ENCODE measurements around the gene PLD5.
"Not testable (repeated sequence)": the region's sequence is repeated elsewhere in the genome, so short reads cannot be mapped to it uniquely, and the experiment has no call there.

Gene PLD5

DNA sequence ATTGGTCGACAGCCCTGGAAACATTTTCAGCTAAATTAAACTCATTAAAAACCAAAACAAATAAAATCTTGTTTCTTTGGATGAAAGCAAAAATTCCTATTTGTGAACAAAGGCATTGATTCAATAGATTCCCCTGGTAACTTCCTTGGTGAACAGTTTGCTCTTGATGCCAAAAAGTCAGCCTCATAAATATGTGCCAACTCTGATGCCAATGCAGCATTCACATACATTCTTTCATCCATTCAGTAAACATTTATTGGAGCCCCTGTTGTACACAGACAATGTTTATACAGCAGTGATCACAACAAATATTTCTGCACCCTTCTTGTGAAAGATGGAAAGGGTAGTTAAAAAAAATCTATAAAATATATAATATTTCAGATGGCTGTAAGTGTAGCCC lies 107.8 kb downstream of the PLD5 start:
- no peak for DNase-seq

GRCh38 chr1:242412921-242413320 lies 111.6 kb downstream of the PLD5 start:
- no peak for DNase-seq

DNA sequence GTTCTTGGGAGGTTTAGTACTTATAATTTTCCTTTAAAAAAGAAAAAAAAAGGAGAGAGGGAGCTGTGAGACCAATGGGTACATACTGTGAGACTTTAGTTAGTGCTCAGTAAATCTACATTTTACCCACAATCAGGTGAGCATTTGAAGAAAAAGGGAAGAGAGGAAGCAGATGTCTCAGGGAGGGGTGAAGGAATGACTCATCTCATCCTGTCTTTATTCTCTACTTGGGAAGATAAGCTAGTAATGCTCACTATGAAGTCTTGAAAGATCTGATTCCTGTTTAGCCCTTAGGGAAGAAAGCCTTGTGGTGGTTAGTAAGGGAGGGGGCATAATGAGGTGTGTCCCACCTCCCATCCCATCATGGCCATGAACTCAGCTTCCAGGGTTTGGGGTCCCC lies 112.6 kb downstream of the PLD5 start:
- no peak for DNase-seq

DNA sequence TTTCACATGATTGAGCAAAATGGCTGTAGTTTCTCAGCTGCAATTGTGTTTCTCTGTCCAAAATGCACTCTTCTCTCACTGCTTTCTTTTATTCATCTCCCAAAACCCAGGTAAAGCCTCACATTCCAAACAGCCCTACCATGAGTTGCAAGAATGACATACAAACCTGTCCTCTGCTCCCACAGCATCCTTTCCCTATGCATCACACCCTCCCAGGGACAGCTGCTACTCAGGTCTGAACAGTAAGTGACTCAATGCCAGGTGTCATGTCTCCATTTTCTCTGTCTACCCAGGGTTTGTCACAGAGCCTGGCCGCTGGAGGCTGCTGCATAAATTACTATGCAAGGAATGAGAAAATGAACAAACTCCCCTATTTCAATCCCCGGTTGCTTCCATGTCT lies 118.5 kb downstream of the PLD5 start:
- no peak for DNase-seq

DNA sequence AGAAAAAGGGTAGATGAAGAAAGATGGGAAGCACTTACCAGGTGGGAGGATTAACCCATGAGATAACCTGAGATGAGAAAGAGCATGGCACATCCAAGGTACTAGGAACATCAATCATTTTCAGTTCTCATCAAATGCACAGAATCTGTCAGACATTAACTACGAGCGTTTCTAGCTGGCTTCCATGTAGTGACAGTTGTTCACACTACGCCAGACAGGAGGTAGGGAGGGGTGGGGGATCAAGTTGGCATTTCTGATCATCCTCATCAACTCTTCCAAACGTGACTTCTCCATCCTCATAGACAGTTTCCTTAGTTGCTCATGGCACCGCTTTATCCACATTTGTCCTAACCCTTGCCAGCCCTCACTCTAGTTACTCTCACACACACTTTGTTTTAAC lies 120.2 kb downstream of the PLD5 start:
- DNase-seq: no peak

GRCh38 chr1:242402956-242403355 lies 121.5 kb downstream of the PLD5 start:
- DNase-seq: no peak

DNA sequence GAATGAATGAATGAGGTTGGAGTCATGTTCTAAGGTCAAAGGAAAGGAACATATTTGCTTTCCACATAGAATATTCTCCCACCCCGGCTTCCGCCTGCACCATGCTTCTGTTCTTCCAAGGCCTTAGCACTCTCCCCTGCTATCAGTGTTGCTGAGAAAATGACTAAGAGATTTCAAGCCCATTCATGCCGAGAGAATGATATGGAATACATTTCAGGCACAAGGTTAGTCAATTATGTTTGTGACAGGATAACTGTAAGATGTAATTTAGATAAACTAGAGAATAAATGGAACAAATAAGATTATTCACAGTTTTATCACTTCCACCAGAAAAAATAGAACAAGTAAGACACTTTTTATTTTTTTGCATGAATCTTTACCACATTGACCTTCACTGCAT lies 122.6 kb downstream of the PLD5 start:
- no peak for DNase-seq

GRCh38 chr1:242398351-242398750 lies 126.1 kb downstream of the PLD5 start:
- no peak for DNase-seq

DNA sequence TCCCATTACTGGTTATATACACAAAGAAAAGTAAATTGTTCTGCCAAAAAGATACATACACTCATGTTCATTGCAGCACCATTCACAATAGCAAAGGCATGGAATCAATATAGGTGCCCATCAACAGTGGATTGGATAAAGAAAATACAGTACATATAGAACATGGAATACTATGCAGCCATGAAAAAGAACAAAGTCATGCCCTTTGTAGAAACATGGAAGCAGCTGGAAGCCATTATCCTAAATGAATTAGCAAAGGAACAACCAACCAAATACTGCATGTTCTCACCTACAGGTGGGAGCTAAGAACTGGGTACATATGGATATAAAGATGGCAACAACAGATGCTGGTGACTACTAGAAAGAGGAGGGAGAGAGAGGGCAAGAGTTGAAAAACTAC lies 132.6 kb downstream of the PLD5 start:
- no peak for DNase-seq

GRCh38 chr1:242376121-242376520 lies 148.4 kb downstream of the PLD5 start:
- not testable (repeated sequence) for DNase-seq

- DNase-seq: not testable (repeated sequence)
These were observed 174.1 kb downstream of the PLD5 start for GRCh38 chr1:242350446-242350845.

DNA sequence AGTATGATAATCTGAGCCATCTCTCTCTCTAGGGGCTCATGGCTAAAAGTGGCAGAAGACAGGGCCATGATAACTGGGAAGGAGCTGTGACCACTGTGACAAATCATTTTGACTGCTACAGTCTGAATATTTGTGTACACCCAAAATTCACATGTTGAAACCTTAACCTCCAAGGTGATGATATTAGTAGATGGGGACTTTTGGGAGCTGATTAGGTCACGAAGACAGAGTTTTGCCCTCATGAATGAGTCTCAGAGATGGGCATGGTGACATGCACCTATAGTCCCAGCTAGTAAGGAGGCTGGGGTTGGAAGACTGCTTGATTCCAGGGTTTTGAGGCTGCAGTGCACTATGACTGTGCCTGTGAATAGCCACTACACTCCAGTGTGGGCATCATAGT lies 174.9 kb downstream of the PLD5 start:
- no peak for DNase-seq

DNA sequence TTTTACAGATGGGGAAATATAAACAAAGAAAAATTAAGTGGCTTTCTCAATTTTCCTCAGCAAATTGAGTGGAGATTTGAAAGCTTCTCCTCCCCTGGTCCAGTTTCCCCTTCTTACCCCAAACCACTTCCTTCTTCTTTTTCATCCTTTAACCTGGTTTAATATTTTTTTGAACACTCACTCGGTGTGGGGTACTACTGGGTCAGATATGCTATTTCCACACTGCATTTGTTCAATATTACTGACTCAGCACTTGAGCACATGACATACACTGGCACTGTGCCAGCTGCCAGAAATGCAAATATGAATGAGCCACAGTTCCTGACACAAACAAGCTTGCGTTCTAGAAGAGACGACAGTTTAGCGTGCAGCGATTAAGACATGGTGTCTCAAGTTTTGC lies 193.6 kb downstream of the PLD5 start:
- not testable (repeated sequence) for DNase-seq

GRCh38 chr1:242327381-242327780 lies 197.1 kb downstream of the PLD5 start:
- DNase-seq: not testable (repeated sequence)

GRCh38 chr1:242321981-242322380 lies 202.5 kb downstream of the PLD5 start:
- not testable (repeated sequence) for DNase-seq

GRCh38 chr1:242318140-242318539 lies 206.4 kb downstream of the PLD5 start:
- DNase-seq: no peak

GRCh38 chr1:242314865-242315264 lies 209.6 kb downstream of the PLD5 start:
- DNase-seq: not testable (repeated sequence)

DNA sequence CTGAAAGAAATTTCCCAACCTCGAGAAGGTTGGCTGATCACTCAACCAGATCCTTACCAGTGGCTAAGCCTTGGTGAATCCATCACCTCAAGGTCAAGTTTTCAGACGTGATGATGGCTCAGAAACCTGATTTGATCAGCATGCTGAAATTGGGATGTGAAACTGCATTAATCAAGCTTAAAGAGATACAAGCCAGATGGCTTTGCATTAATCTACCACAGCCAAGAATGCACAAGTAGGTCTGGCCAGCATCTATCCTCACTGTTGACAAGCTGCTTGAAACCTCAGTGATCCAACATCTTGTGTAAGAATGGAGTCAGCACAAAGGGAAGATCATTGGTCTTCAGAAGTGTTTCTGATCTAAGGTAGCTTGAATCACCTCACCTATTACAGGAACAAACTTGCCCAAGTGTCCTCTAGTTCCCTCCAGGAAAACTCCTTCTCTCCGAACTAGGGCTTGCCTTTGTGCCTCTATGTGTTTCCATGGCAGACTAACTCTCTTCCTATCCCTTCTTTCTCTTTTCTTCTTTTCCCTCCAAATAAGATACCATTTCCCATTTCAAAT lies 210.3 kb downstream of the PLD5 start:
- not testable (repeated sequence) for DNase-seq

- DNase-seq: not testable (repeated sequence)
These were observed 215.8 kb downstream of the PLD5 start for GRCh38 chr1:242308681-242309080.

- not testable (repeated sequence) for DNase-seq
These were observed 230.7 kb downstream of the PLD5 start for GRCh38 chr1:242293781-242294180.

DNA sequence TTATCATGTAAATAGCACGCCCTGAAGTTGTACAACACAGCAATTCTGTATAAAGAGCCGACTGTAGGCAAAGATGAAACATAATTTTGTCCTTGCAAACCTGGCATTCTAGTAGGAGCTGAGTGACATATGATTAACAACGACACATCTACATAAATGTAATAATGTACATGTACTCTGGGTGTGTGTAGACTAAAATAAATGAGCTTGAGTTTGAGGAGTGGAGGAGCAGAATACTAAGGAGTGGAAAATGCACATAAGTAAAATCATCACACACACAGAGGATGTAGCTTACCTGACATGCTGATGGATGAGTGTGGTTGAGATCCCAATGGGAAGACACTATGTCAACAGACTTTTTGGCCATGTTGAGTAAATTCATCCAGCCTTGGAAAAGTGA lies 236.4 kb downstream of the PLD5 start:
- DNase-seq: not testable (repeated sequence)

DNA sequence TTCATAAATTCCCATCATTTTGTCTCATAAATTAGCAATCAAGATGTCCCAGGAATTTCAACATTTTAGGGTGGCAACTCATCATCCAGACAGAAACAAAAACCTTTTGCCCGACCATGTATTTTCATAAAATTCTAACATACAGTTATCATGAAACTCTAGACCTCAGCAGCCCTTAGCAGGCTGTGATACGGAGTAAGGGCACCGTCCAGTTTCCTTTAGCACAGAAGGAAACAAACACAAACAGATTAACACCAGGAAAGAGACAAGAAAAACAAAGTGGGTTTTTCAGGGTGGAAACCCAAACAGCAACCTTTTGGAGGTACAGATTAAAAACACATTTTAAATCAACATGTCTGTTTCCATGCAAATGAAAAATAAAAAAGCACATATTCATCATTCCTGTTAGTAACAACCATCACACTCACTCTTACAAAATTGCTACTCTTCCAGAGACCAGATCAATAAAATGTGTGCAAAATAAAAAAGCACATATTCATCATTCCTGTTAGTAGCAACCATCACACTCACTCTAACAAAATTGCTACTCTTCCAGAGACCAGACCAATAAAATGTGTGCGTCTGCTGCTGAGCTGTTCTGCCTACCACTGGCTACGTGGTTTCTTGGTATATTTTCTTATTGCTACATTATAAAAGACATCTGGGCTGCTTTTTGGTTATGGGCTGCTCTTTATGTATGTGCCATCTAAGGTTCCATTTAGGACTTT lies 241.6 kb downstream of the PLD5 start:
- DNase-seq: not testable (repeated sequence)

DNA sequence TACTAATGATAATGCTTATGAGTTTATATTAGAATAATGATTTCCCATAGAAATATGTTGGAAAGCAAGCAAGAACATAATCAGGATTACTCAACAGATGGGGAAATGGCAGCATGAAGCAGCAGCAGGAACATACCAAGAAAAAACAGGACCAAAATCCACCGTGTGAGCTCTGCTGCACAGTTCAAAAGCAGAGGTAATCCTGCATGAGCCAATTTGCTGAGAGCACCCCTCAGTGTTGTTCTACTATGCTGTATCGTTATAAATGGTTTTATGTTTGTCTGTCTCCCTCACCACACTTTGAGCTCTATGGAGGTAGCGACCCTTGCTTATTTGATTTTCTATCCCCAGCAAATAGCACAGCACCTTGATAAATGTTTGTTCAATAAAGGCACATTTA lies 246.1 kb downstream of the PLD5 start:
- DNase-seq: not testable (repeated sequence)

DNA sequence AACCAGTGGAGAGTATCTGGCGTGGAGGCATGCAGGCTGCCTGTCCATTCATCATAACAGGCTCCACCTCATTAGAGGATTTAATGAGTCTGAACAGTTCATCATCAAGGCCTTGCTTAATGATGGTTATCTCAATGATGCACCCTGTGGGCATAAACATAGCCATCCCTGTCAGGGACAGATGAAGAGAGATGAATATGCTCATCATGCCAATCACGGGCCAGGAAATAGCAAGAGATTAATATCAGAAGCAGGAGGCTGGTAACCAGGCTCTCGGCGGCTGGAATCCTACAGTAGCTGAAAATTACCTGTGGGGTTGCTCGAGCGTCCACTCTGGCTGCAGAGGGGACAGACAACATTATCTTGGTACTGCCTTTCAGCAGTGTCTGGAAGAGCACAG lies 247.7 kb downstream of the PLD5 start:
- DNase-seq: not testable (repeated sequence)

DNA sequence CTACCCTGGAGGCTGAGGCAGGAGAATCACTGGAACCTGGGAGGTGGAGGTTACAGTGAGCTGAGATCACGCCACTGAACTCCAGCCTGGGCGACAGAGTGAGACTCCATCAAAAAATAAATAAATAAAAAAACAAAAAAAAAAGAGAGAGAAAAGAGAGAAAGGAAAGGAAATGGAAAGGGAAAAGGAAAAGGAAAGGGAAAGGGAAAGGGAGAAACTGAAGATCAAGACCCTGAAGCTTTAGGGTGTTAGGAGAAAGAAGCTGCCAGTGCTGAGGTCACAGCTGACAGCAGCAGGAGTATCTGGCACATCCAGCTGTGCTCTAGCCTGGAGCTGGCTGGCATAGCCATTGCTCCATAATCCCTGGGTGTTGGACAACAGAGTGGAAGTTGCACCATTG lies 257.5 kb downstream of the PLD5 start:
- not testable (repeated sequence) for DNase-seq

Measured in activated CD8-positive, alpha-beta memory T cell treated with anti-CD3 and anti-CD28 coated beads, Interleukin-2, amount 50 U/mL, for 48 hours (primary cell).